Suprapubic skin (tissue), 3 donors: Measurements from ENCODE around the gene RAB11B.

Source experiments
- CTCF ChIP-seq, 2 donors: fragments of 200-600 bp in 1 of 2; fragments of 450-650 bp in 1 of 2; sonication (generic) in 1 of 2; IDR thresholded peaks; one replicate each; pipeline ENCODE4 v1.5.1; 2016 to 2019; ENCODE audit warnings: antibody characterized with exemption in 2 of 2, mild to moderate bottlenecking in 1 of 2, moderate library complexity in 1 of 2
- POLR2A ChIP-seq, 2 donors: fragments of 450-650 bp; IDR thresholded peaks; one replicate each; pipeline ENCODE4 v1.6.1; 2017; ENCODE audit warnings: antibody characterized with exemption in 2 of 2, mild to moderate bottlenecking in 2 of 2, moderate library complexity in 2 of 2

GRCh38 chr19:8416796-8417195 is 26.6 kb downstream of the RAB11B start:
- no peak for TF ChIP-seq POLR2A (IDR thresholded peaks at IDR 0.05)
- TF ChIP-seq CTCF (IDR thresholded peaks at IDR 0.05) = no peak
